GM18508 (cell line): ENCODE data around the gene PPRC1.

Experiments
- ATAC-seq: cut with Tn5 transposase; IDR thresholded peaks from one replicate; pipeline ENCODE4 v1.9.1; 2021; ENCODE audit warnings: moderate number of reproducible peaks; ENCODE audit not compliant: insufficient read depth, unreplicated experiment

The PPRC1 gene

DNA sequence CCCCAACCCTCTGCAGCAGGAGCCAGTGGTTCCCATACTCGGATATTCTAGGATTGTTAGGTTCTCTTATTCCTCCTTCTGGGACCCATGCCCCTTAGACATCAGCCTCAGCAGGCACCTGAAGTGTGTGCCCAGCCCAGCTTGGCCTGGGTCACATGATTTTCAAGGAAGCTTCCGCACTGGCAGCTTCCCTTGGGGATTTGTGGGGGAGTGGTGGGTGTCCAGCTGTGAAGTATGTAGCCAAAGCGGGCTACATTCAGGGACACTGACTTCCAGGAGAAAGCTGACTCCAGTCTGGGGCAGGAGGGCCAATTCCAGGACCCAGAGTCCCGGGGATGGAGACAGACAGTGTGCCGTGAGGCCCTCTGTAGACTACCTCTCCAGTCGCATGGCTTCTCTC lies 14.0 kb upstream of the PPRC1 start:
- ATAC-seq, result no peak

DNA sequence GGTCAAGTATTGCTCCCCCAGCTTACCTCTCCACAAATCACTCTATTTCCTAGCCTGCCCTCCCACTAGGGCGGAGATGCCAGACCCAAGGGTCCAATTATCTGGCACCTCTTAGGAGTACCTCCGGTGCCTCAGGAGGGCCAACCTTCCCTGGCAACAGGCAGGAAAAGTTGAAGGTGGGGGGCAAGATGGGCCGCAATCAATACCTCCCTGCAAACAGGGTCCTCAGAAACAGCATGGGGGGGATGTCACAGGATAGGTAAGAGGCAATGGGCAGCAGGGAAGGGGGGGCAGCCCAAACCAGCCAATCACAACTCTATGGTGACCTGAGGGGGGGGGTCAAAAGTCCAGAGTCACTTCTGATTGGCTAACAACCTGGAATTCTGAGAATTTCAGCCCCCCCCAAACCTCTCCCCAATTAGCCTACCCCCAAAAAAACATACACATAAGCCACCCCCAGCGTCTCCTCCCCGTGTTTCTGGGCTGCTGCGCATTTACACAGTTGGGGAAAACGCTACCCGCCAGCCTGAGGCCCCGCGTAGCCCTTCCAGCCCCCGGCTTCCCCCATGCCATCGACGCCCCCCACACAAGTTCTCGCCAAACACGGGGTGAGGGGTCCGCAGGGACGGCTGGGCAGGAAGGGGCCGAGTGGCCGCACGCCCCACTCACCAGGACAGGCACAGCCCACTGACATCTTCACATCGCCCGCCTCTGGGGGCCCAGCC lies 13.3 kb upstream of the PPRC1 start:
- no peak for ATAC-seq

- no peak for ATAC-seq
Measured at GRCh38 chr10:102120142-102120990, 12.5 kb upstream of the PPRC1 start, which contains the start of gene LDB1. Gene LDB1, minus strand, starts transcription at chr10:102120368. Its CDS starts 258 bp downstream, at chr10:102120110.

DNA sequence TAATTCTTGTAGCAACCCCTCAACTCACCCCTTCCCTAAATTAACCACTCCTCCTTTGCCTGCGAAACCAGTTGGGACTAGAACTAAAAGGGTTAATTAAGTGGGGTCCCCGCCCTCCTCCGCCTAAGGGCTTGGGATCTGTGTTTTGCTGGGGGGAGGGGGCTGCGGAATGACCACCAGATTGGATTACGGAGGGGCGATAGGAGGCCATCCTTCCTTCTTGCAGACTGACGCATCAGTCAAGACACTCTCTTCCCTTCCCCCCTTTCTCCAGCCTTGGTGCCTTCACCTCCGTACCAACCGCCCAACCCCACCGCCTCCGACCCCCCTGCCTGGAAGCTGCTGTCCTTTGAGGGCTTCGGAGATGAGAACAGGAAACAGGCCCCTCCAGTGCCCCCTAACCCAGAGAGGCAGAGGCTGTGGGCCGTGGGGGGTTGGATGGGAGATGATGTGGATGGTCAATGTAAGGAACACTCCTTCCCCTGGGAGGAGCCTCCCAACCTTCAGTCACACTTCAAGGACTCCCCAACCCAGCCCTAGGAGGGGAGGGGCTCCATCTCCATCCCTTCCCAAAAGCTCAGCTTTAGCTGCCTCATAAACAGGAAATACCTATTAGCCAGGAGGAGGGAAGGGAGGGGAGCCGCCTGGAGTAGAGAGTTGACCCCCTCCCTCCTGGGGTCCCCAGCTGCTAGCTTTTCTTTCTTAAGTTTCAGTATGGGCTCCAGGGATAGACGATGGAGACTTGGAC lies 11.7 kb upstream of the PPRC1 start:
- no peak for ATAC-seq

DNA sequence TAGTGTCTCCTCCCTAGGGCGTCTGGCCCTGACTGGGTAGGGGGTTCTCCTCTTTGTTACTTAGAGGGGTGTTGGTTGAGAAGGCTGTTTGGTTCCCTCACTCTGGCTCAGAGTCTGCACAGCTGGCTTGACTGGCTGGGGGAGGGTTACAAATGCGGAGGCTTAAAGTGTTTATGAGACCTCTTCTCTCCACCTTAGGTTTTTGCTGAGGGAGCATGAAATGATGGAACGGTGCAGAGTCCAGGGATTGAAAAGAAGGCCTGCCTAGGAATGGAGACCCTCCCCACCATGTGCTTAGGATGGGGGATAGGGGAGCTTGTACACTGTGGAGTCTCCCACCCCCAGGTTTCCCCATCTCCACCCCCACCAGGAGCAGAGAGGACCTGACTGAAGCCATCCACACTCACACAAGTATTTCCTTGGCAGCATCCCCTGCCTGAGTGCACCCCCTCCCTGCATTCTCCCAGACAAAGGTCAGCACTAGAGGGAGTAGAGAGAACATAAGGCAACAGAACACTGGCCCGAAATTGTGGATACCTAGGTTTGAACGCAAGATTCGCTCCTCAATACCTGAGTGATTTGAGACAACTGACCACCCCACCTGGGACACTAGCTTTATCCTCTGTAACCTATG lies 11.0 kb upstream of the PPRC1 start:
- no peak for ATAC-seq

- no peak for ATAC-seq
Measured at GRCh38 chr10:102122450-102122849, 10.4 kb upstream of the PPRC1 start.

- no peak for ATAC-seq
Measured at GRCh38 chr10:102123223-102123622, 9.6 kb upstream of the PPRC1 start.

DNA sequence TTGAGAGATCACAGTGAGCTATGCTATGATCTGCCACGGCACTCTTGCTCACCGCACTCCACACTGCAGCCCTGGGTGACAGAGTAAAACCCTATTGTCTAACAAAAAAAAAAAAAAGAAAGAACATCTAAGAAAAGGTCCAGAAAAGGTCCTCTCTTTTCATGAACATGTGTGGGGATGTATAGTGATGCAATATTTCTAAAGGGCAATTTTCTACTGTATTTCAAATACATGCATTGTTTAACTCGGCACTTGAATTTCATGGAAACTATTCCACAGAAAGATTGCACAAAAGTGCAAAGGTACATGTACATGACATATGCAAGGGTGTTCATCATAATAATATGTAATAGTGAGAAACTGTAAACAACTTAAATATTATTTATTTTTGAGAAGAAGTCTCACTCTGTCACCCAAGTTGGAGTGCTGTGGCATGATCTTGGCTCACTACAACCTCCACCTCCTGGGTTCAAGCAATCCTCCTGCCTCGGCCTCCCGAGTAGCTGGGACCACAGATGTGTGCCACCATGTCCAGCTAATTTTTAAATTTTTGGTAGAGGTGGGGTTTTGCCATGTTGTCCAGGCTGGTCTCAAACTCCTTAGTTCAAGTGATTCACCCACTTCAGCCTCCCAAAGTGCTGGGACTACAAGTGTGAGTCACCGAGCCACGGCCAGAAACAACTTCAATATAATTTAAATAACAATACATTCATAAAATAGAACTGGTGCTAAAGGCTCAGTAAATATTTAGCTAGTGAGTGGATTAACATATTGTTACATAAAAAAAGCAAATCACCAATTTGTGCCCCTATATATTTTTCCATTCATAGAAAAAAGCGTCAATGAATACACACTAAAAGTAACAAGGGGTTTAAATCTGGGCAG lies 1.3 kb upstream of the PPRC1 start:
- no peak for ATAC-seq

GRCh38 chr10:102132193-102132562 lies 662 bp upstream of the PPRC1 start:
- ATAC-seq, result no peak

DNA sequence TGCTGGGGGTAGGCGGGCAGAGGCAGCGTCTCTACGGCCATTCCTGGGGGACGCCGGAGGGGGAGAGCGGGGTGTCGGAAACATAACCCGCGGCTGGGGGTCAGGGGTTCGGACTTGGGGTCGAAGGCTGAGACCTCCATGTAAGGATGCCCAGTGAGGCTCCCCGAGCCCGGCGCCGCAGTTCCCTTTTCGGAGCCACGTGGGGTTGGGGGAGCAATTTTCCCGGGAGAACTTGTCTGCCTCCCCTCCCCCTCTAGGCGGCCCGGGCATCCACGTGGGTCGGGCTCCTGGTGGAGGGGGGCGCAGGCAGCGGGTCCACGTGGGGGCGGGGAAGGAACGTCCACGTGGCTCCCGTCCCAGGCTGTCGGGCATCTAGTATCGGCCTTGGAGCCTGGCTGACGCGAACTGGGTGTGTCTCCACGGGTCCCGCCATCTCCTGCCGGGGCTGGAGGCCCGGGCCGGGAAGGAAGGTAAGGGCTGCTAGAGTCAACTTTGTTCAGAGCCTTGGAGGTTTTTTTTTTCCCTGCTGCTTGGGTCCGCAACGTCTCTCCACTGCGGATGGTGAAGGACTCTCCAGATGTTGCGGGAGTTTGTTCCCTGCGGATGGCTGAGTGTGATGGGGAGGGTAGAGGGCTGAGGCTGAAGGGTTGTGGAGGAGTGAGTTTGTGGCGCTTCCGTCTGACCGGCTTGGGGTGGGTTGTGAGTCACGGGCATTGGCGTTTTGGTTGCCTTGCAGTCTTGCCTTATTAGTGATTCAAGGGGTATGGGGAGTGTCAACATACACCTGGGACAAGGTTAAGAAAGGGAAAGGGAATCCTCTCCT lies 744 bp downstream of the PPRC1 start:
- no peak for ATAC-seq

GRCh38 chr10:102134416-102134815 lies 1.6 kb downstream of the PPRC1 start:
- ATAC-seq, result no peak

- no peak for ATAC-seq
Measured at GRCh38 chr10:102135956-102136526, 3.2 kb downstream of the PPRC1 start.

DNA sequence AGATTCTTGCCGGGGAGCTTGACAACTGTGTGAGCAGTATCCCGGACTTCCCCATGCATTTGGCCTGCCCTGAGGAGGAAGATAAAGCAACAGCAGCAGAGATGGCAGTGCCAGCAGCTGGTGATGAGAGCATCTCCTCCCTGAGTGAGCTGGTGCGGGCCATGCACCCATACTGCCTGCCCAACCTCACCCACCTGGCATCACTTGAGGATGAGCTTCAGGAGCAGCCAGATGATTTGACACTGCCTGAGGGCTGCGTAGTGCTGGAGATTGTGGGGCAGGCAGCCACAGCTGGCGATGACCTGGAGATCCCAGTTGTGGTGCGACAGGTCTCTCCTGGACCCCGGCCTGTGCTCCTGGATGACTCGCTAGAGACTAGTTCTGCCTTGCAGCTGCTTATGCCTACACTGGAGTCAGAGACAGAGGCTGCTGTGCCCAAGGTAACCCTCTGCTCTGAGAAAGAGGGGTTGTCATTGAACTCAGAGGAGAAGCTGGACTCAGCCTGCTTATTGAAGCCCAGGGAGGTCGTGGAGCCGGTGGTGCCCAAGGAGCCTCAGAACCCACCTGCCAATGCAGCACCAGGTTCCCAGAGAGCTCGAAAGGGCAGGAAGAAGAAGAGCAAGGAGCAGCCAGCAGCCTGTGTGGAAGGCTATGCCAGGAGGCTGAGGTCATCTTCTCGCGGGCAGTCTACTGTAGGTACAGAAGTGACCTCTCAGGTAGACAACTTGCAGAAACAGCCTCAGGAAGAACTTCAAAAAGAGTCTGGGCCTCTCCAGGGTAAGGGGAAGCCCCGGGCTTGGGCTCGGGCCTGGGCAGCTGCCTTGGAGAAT lies 6.7 kb downstream of the PPRC1 start:
- ATAC-seq, result no peak

DNA sequence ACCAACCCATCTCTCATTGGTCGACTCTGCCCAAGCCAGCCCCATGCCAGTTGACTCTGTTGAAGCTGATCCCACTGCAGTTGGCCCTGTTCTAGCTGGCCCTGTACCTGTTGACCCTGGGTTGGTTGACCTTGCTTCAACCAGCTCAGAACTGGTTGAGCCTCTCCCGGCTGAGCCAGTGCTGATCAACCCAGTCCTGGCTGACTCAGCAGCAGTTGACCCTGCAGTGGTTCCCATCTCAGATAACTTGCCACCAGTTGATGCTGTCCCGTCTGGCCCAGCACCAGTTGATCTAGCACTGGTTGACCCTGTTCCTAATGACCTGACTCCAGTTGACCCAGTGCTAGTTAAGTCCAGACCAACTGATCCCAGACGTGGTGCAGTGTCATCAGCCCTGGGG lies 7.4 kb downstream of the PPRC1 start:
- no peak for ATAC-seq

DNA sequence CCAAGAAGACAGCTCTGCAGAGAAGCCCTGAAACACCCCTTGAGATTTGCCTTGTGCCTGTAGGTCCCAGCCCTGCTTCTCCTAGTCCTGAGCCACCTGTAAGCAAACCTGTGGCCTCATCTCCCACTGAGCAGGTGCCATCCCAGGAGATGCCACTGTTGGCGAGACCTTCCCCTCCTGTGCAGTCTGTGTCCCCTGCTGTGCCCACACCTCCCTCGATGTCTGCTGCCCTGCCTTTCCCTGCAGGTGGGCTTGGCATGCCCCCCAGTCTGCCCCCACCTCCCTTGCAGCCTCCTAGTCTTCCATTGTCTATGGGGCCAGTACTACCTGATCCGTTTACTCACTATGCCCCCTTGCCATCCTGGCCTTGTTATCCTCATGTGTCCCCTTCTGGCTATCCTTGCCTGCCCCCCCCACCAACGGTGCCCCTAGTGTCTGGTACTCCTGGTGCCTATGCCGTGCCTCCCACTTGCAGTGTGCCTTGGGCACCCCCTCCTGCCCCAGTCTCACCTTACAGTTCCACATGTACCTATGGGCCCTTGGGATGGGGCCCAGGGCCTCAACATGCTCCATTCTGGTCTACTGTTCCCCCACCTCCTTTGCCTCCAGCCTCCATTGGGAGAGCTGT lies 8.2 kb downstream of the PPRC1 start:
- ATAC-seq, result no peak

GRCh38 chr10:102141583-102142107 lies 8.8 kb downstream of the PPRC1 start:
- no peak for ATAC-seq

GRCh38 chr10:102146971-102147428 lies 14.2 kb downstream of the PPRC1 start:
- ATAC-seq, result no peak
